ENCODE measurements around the gene DSE.

DSE gene

DNA sequence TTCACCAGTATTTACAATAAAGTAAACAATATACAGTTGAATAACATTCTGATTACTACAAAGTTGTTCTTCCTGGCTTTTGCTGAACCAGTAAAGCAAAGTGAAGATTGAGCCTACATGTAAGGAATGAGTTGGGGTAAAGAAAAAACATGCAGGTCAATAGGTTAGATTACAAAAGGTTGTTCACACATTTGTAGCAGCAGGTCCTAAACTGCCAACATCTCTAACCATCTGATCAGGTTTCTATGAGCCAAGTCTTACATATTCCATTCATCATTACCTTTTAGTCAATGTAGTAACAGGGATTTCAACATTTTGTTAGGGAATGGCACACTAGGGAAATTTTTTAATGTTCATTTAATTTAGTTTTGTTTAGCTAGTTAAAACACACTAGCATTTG lies 81.2 kb downstream of the DSE start:
- TF ChIP-seq, protein P1, sequence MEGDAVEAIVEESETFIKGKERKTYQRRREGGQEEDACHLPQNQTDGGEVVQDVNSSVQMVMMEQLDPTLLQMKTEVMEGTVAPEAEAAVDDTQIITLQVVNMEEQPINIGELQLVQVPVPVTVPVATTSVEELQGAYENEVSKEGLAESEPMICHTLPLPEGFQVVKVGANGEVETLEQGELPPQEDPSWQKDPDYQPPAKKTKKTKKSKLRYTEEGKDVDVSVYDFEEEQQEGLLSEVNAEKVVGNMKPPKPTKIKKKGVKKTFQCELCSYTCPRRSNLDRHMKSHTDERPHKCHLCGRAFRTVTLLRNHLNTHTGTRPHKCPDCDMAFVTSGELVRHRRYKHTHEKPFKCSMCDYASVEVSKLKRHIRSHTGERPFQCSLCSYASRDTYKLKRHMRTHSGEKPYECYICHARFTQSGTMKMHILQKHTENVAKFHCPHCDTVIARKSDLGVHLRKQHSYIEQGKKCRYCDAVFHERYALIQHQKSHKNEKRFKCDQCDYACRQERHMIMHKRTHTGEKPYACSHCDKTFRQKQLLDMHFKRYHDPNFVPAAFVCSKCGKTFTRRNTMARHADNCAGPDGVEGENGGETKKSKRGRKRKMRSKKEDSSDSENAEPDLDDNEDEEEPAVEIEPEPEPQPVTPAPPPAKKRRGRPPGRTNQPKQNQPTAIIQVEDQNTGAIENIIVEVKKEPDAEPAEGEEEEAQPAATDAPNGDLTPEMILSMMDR (IDR thresholded peaks at IDR 0.05; ENCODE audit: insufficient read depth, missing control alignments) = no peak
- no peak for FAIRE-seq
- no peak for DNase-seq (ENCODE audit: insufficient read length, low spot score)

DNA sequence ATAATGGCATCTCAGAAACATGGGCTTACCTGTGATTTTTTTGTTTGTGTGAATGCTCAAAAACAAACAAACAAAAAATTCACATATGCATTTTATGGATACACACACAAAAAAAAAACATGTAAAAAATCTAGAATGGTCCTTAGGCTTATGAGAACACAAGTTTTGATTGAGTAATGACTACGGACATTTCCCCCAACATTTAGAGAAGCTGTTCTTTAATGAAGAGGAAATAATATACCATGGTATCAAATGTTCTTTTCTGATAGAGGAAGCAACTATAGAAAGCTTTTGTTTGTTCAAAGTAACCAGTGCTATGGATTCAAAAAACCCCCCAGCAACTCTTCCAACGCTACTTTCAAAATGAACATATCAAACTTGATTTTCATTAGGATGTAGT lies 81.8 kb downstream of the DSE start:
- FAIRE-seq (no peak), DNase-seq (ENCODE audit: insufficient read length, low spot score) (no peak)
- TF ChIP-seq, protein P1 (IDR thresholded peaks at IDR 0.05; ENCODE audit: insufficient read depth, missing control alignments) = no peak

- no peak for DNase-seq (ENCODE audit: insufficient read length, low spot score)
- no peak for FAIRE-seq
- TF ChIP-seq, protein P1 (IDR thresholded peaks at IDR 0.05; ENCODE audit: insufficient read depth, missing control alignments) = no peak
These were observed 85.4 kb downstream of the DSE start for GRCh38 chr6:116456106-116456505.

- TF ChIP-seq, protein P1 (IDR thresholded peaks at IDR 0.05; ENCODE audit: insufficient read depth, missing control alignments) = no peak
- FAIRE-seq (no peak), DNase-seq (ENCODE audit: insufficient read length, low spot score) (no peak)
These were observed 86.2 kb downstream of the DSE start for GRCh38 chr6:116456927-116457326.

- FAIRE-seq (no peak), DNase-seq (ENCODE audit: insufficient read length, low spot score) (no peak)
- TF ChIP-seq, protein P1 (IDR thresholded peaks at IDR 0.05; ENCODE audit: insufficient read depth, missing control alignments) = no peak
These were observed 87.5 kb downstream of the DSE start for GRCh38 chr6:116458264-116458663.

DNA sequence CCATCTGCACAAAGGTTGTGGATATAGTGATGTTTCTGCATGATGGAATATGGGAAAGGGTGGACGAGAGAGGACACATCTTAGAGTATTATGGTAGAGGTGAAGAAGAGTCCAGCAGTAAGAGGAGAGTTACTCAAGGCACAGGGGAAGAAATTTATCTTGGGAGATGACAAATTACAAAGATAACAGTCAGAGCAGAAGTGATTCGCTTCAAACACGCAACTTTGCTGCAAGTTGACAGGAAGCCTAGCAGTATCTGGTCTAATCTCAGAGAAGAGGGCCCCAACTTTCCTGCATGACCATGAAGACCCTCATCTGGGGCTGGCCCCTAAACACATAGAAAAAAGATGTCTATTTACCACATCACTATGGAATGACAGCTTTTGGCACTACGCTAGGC lies 89.2 kb downstream of the DSE start:
- TF ChIP-seq, protein P1 (IDR thresholded peaks at IDR 0.05; ENCODE audit: insufficient read depth, missing control alignments) = no peak
- FAIRE-seq = no peak
- no peak for DNase-seq (ENCODE audit: insufficient read length, low spot score)

- FAIRE-seq (no peak), DNase-seq (ENCODE audit: insufficient read length, low spot score) (no peak)
- TF ChIP-seq, protein P1 (IDR thresholded peaks at IDR 0.05; ENCODE audit: insufficient read depth, missing control alignments) = no peak
These were observed 90.7 kb downstream of the DSE start, which contains the start of gene CALHM6 for GRCh38 chr6:116461331-116461931. Gene CALHM6, plus strand, starts transcription at chr6:116461375. Its CDS starts 555 bp downstream, at chr6:116461930.
